GM11168 (cell line): ENCODE measurements around the gene S100Z.
"Not testable (repeated sequence)": the region's sequence is repeated elsewhere in the genome, so short reads cannot be mapped to it uniquely, and the experiment has no call there.

Source experiments
- in situ Hi-C: fragments of 300-500 bp; cut with MboI; formaldehyde crosslinking; loops from one replicate; pipeline ENCODE4 v1.12.0; 2022; ENCODE audit warnings: low sequenced_read_pairs; ENCODE audit not compliant: unreplicated experiment

The S100Z gene

DNA sequence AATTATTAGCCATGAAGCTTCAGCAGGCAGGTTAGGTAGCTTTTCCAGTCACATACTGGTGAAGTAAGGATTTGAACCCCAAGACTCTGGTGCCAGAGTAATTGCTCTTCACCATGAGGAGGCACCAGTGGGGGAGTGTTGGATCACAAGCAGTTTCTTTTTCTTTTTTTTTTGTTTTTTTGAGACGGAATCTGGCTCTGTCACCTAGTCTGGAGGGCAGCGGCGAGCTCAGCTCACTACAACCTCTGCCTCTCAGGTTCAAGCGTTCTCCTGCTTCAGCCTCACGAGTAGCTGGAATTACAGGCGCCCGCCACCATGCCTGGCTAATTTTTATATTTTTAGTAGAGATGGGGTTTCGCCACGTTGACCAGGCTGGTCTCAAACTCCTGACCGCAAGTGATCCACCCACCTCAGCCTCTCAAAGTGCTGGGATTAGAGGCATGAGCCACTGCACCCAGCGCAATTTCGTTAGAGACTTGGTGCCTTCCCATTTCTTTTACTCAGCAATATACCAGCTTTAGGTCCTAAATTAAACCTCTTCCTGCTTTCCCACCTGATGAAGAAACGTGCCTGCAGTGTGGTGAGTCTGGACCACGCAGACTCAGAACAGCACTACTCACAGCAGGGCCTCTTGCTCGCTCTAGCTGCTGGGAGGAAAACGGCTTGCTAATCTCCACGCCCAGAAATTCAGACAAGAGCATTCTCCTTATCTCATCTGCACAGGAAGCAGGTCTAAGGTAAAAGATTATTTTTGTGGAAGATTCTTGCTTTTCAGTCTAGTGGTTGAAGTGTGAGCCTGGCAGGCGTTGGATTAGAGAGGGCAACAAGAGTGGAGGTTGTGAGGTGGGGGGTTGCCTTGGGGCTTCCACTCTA is at the start of gene S100Z:
Gene S100Z, plus strand, starts transcription at position 596 of the 873 bp plus-strand sequence. CDS start 25,346 bp downstream, outside the sequence.
- in situ Hi-C loops, result loop anchor here (5.0 kb wide), 1 partner anchor 98 kb away; no protein-coding TSS in a partner anchor

DNA sequence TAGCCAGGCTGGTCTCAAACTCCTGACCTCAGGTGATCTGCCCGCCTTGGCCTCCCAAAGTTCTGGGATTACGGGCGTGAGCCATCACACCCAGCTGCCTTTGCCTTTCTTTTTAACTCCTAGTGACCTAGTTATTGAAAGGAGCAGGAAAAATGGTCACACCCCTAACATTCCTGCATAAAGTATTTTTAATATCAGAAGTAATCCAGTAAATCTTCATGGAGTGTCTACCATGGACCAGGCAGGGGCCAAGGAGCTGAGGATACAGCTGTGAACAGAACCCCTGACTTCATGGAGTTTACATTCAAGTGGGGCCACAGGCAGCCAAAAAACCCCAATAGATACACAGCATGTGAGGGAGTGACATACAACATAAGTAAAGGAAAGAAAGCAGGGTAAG is 49.2 kb upstream of the S100Z start:
- in situ Hi-C loops, result no loop called here

DNA sequence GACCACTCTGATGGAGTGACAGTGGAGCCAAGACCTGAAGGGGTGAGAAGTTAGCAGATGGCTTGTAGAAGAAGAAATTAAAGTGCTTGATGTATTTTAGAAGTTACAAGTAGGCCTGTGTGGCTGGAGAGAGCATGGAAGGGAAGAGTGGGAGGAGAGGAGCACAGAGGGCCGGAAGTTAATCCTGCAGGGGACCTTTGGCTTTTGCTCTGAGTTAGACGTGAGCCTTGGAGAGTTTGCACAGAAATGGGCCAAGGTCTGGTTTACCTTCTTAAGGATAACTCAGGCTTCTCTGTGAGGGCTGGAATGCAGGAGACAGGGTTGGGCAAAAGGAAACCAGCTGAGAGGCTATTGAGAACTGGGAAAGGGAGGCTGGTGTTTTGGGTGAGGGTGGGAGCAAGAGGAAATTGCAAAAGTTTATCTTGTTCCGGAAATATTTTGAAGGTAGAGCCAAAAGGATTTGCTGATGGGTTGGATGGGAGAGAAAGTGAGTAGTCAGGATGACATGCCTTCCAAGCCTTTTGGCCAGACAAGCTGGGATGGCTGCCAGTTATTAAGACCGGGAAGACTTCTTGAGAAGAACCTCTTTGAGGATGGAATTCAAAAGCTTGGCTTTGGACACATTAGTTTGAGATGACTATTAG is 48.5 kb upstream of the S100Z start:
- in situ Hi-C loops, result no loop called here

GRCh38 chr5:76801803-76802195 is 48.0 kb upstream of the S100Z start:
- in situ Hi-C loops, result no loop called here

- in situ Hi-C loops, result no loop called here
Measured at GRCh38 chr5:76804266-76804665, 45.5 kb upstream of the S100Z start.

GRCh38 chr5:76805821-76806505 is 43.9 kb upstream of the S100Z start:
- in situ Hi-C loops, result no loop called here

- in situ Hi-C loops, result no loop called here
Measured at GRCh38 chr5:76807296-76807695, 42.5 kb upstream of the S100Z start.

DNA sequence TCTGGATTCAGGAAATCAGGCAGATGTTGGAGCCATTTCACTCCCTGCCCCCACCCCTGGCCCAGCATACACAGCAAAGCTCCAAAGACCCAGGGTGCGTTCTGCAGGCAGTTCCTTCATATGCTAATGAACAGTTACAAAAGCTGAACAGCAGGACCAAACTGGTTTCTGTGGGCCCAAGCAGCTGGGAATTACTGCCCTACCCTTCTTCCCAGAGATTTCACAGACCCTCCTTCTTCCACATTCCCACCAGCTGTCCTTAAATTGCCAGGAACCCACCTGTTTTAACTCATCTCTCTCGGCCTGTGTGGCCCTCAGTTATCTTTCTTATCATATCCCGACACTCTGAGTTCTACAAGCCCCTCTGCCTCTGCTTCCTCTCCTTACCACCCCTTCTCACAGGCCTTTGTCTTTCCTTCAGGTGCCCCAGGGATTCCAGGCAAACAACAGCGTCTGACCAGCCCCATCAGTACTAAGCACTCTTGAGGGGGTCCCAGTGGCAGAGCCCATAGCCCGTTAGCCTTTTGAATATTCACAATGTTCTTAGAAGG is 41.6 kb upstream of the S100Z start:
- in situ Hi-C loops, result no loop called here

DNA sequence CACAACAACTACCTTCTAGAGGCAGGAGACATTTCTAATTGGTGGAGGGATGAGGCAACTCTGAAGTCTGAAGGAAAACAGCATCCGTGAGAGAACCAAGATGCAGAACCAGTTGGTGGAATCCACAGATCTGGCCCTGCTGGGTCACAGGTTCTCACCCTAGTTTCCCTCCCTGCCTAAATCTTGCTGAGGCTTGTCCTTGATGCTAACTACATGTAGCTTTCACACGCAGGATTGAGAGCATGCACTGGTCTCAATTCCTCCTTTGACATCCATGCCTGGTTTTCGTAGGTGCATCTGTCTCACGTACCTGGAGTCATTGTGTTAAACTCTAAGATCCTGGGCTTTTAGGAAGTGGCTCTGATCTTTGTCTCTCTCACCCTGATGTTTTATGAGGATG is 40.7 kb upstream of the S100Z start:
- in situ Hi-C loops, result no loop called here

DNA sequence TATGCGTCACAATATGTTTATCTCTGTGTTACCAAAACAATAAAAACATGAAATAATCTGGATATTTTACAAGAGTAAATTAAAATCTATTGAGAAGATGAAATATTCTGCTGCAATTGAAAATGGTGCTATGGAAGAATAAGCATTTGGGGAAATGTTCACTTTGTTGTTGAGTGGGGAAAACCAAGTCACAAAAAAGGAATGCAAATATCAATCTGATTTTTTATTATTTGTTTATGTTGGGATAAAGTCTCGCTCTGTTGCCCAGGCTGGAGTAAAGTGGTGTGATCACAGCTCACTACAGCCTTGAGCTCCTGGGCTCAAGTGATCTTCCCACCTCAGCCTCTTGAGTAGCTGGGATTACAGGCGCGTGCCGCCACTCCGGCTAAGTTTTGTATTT is 39.6 kb upstream of the S100Z start:
- in situ Hi-C loops, result no loop called here

GRCh38 chr5:76811214-76811613 is 38.6 kb upstream of the S100Z start:
- in situ Hi-C loops, result no loop called here

DNA sequence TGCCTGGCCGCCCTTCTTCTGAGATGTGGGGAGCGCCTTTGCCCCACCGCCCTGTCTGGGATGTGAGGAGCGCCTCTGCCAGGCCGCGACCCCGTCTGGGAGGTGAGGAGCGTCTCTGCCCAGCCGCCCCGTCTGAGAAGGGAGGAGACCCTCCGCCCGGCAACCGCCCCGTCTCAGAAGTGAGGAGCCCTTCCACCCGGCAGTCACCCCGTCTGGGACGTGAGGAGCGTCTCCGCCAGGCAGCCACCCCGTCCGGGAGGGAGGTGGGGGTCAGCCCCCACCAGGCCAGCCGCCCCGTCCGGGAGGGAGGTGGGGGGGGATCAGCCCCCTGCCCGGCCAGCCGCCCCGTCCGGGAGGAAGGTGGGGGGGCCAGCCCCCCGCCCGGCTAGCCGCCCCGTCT is 37.6 kb upstream of the S100Z start:
- in situ Hi-C loops, result not testable (repeated sequence)

- in situ Hi-C loops, result no loop called here
Measured at GRCh38 chr5:76813982-76814562, 35.7 kb upstream of the S100Z start.

DNA sequence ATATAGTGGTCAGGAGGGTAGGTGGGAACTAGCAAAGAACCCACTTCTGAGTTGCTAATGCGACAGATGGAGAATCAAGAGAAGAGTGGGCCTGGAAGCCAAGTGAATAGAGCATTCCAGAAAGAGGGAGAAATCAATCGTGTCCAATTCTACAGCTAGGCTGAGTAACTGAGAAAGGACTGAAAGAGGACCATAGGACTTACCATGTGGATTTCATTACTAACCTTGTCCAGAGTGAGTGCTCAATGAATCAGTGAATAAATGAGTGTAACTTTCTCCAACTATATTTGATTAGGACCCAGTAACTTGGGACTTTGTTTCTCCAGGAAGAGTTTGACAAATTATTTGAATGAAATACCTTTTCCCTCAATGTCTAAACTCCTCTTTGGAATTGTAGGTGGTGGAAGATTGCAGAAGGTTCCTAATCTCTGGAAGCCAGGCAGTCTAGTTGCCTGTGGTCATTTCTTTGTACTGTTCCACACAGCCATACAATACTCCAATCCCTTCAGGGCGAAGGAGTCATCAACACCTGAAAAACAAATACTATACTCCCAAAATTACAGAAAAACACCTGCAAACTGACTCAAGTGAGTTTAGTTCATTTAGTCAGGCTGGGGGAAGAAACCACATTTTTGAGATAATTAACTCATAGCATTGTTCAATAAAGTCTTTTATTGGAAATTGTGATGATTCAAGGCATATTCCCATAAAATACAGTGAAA is 33.5 kb upstream of the S100Z start:
- in situ Hi-C loops, result no loop called here

- in situ Hi-C loops, result no loop called here
Measured at GRCh38 chr5:76818844-76819831, 30.7 kb upstream of the S100Z start, which contains the start of gene F2RL1. Gene F2RL1 (plus strand): TSS chr5:76819030. CDS start chr5:76819183, 153 bp downstream.

DNA sequence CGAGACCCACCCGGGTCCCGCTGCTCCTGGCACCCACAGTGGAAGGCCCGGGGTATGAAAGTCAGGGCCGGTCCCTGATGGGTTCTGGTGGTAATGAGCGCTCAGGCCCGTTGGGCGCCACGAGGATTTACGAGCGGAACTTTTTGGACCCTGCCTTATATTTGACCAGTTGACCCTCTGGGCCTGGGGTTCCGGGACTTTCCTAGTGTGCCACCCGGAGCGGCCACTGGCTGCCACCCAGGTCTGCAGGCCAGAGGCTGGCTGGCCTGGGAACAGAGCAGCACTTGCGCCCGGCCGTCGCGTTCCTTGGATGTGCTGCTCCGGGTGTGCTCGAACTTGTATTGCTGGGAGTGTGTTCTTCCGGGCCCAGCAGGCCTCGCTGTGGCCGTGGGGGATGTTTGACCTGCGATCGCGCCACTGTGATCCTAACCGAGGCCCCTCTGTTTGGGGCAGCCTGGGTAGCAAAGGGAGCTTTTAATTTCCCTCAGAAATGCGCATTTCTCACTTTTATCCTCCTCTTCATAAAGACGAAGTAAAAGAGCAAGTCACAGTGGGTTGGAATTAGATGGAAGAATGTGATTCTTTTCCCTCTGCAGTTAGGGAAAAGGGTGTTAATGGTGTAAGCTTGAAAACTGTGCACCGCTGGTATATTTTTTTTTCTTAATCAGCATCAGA is 29.8 kb upstream of the S100Z start:
- in situ Hi-C loops, result no loop called here

GRCh38 chr5:76820526-76820890 is 29.3 kb upstream of the S100Z start:
- in situ Hi-C loops, result no loop called here

DNA sequence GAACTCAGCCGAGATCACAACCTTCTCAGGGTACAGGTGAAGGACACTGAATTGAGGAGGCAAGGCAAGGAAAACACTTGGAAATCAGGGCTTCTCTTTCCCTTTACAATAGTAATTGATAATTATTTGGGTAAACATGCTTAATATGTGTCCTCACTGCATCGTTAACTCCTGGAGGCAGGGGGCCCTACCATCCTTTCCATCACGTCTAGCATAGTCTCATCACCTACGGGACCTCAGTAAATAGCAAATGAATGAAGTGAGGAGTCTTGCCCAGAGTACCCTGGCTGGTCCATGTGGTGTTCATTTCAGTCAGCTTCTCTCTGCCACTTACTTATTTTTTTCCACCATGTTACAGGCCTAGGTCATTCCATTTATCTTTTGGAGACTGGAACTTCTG is 28.7 kb upstream of the S100Z start:
- in situ Hi-C loops, result no loop called here
